SK-N-SH treated with all-trans-retinoic acid at 6 μM for 48 hours (cell line): ENCODE data around the gene KRTAP21-1.

Source experiments
- ARNTL ChIP-seq: fragments of 450-650 bp; formaldehyde crosslinking; IDR thresholded peaks from 2 replicates; pipeline ENCODE4 v1.5.0; 2020; ENCODE audit warnings: low read depth, mild to moderate bottlenecking, moderate library complexity, borderline replicate concordance
- BACH2 ChIP-seq: fragments of 250-450 bp; sonication (Bioruptor Pico); IDR thresholded peaks from 2 replicates; pipeline ENCODE4 v1.9.0; 2021; ENCODE audit warnings: mild to moderate bottlenecking, borderline replicate concordance
- CREB5 ChIP-seq: fragments of 250-450 bp; sonication (Bioruptor Pico); IDR thresholded peaks from 2 replicates; pipeline ENCODE4 v1.5.1; 2020; ENCODE audit warnings: low read depth, mild to moderate bottlenecking, moderate library complexity
- CSDC2 ChIP-seq: fragments of 250-450 bp; sonication (Bioruptor Pico); IDR thresholded peaks from 2 replicates; pipeline ENCODE4 v1.5.0; 2020; ENCODE audit warnings: mild to moderate bottlenecking, moderate library complexity
- ESRRG ChIP-seq: fragments of 250-450 bp; sonication (Bioruptor Pico); IDR thresholded peaks from 2 replicates; pipeline ENCODE4 v1.6.1; 2021; ENCODE audit warnings: mild to moderate bottlenecking
- OSR1 ChIP-seq: fragments of 250-450 bp; sonication (Bioruptor Pico); IDR thresholded peaks from 2 replicates; pipeline ENCODE4 v1.8.0; 2022; ENCODE audit warnings: moderate library complexity, mild to moderate bottlenecking, inconsistent platforms
- PPARA ChIP-seq: fragments of 250-450 bp; sonication (Bioruptor Pico); IDR thresholded peaks from 2 replicates; pipeline ENCODE4 v1.5.0; 2020; ENCODE audit warnings: mild to moderate bottlenecking, borderline replicate concordance
- ZFP3 ChIP-seq: fragments of 250-450 bp; sonication (Bioruptor Pico); IDR thresholded peaks from 2 replicates; pipeline ENCODE4 v1.5.0; 2020; ENCODE audit warnings: mild to moderate bottlenecking, moderate library complexity
- ZFP30 ChIP-seq: fragments of 450-650 bp; formaldehyde crosslinking; IDR thresholded peaks from 2 replicates; pipeline ENCODE4 v1.5.0; 2022; ENCODE audit warnings: mild to moderate bottlenecking, moderate library complexity
- ZNF565 ChIP-seq: fragments of 450-650 bp; formaldehyde crosslinking; conservative IDR thresholded peaks from 2 replicates; pipeline ENCODE4 v1.5.0; 2020; ENCODE audit warnings: low read depth, mild to moderate bottlenecking, moderate library complexity
- ZNF8 ChIP-seq: fragments of 450-650 bp; formaldehyde crosslinking; IDR thresholded peaks from 2 replicates; pipeline ENCODE4 v1.5.0; 2020; ENCODE audit warnings: mild to moderate bottlenecking, moderate library complexity
- TF ChIP-seq, protein P1 (sequence below): fragments of 250-450 bp; sonication (Bioruptor Pico); IDR thresholded peaks from 2 replicates; pipeline ENCODE4 v1.8.0; 2020; ENCODE audit warnings: mild to moderate bottlenecking, moderate library complexity, borderline replicate concordance

- TF ChIP-seq ESRRG (CRISPR knock-in tag) (no peak), ZFP30 (CRISPR knock-in tag) (no peak), ZFP3 (CRISPR knock-in tag) (no peak), ZNF8 (CRISPR knock-in tag) (no peak), PPARA (no peak), ZNF565 (CRISPR knock-in tag) (no peak), OSR1 (CRISPR knock-in tag) (no peak), ARNTL (CRISPR knock-in tag) (no peak), CREB5 (CRISPR knock-in tag) (no peak), CSDC2 (CRISPR knock-in tag) (no peak), BACH2 (no peak)
- TF ChIP-seq, protein P1, sequence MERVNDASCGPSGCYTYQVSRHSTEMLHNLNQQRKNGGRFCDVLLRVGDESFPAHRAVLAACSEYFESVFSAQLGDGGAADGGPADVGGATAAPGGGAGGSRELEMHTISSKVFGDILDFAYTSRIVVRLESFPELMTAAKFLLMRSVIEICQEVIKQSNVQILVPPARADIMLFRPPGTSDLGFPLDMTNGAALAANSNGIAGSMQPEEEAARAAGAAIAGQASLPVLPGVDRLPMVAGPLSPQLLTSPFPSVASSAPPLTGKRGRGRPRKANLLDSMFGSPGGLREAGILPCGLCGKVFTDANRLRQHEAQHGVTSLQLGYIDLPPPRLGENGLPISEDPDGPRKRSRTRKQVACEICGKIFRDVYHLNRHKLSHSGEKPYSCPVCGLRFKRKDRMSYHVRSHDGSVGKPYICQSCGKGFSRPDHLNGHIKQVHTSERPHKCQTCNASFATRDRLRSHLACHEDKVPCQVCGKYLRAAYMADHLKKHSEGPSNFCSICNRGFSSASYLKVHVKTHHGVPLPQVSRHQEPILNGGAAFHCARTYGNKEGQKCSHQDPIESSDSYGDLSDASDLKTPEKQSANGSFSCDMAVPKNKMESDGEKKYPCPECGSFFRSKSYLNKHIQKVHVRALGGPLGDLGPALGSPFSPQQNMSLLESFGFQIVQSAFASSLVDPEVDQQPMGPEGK (CRISPR knock-in tag), result no peak
Observed at GRCh38 chr21:30740462-30740861, 14.8 kb downstream of the KRTAP21-1 start.
